ENCODE results near the gene ZSCAN12.
"Not testable (repeated sequence)": the region's sequence is repeated elsewhere in the genome, so short reads cannot be mapped to it uniquely, and the experiment has no call there.

The ZSCAN12 gene

GRCh38 chr6:28399350-28400121 is at the start of gene ZSCAN12:
Gene ZSCAN12 (minus strand): TSS chr6:28399747. CDS start chr6:28398405, 1,342 bp downstream.
- peak; percentile 70 for DNase-seq (ENCODE audit: low read depth)

GRCh38 chr6:28449056-28449455 is 49.5 kb upstream of the ZSCAN12 start:
- DNase-seq (ENCODE audit: low read depth): no peak

GRCh38 chr6:28447512-28447906 is 48.0 kb upstream of the ZSCAN12 start:
- not testable (repeated sequence) for DNase-seq (ENCODE audit: low read depth)

- DNase-seq (ENCODE audit: low read depth): no peak
Measured at GRCh38 chr6:28446818-28447511, 47.4 kb upstream of the ZSCAN12 start.

GRCh38 chr6:28444759-28445158 is 45.2 kb upstream of the ZSCAN12 start:
- not testable (repeated sequence) for DNase-seq (ENCODE audit: low read depth)

GRCh38 chr6:28443112-28443773 is 43.7 kb upstream of the ZSCAN12 start, which contains the start of gene ZSCAN23:
Gene ZSCAN23 (minus strand): TSS chr6:28443491. CDS start chr6:28436266, 7,225 bp downstream.
- peak; percentile 61 for DNase-seq (ENCODE audit: low read depth)

DNA sequence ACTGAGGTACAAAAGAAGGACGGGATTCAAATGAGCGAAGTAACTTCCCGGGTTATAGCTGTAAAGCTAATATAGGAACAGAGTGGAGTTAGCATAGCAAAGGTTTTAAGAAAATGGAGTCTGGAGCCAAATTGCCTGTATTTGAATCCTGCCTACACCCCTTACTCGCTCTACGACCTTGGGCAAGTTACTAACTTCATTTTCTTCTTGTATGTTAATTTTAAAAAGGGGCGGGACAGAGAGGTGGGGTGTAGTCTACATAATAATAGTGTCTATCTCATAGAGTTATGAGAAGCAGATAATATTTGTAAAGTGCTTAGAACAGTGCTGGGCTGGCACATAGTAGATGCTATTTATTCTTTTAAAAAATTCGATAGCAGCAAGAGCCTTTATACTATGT is 43.0 kb upstream of the ZSCAN12 start:
- DNase-seq (ENCODE audit: low read depth): no peak

DNA sequence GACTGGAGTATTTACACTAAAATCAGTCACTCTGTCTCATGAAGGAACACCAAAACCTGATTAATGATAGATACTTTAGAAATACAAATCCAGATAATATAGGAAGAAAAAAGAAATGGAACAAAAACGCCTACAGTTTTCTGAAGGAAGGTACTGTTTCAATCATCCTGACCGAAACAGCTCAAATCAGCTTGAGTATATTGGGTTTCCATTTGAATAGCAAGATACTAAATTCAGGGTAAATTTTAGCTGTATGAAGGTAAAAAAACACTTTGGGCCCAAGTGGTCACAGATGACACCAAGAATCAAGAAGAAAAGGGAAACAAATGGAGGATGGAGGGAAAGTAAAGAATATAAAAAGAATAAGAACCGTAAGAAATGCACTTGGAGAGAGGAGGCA is 36.9 kb upstream of the ZSCAN12 start:
- DNase-seq (ENCODE audit: low read depth): no peak

- no peak for DNase-seq (ENCODE audit: low read depth)
Measured at GRCh38 chr6:28433119-28433518, 33.6 kb upstream of the ZSCAN12 start.

DNA sequence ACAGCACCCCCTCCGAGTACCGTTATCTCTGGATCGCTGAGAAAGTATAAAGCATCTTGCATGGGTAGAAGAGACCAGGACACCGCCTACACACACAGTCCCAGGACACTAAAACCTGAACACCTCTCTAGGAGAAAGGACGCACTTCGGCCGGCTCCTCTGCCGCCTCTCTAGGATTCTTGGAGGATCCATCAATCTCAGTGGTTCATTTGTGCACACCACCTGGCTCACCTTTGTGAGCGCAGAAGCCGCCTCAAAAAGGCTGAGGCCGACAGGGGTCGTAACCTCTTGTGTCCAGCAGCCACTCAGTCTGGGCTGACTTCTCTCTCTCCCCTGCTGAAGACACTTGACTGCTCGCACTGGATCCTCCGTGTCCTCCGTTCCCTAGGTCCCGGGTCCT is 30.2 kb upstream of the ZSCAN12 start:
- DNase-seq (ENCODE audit: low read depth): no peak

GRCh38 chr6:28425944-28426541 is 26.5 kb upstream of the ZSCAN12 start:
- DNase-seq (ENCODE audit: low read depth): no peak

DNA sequence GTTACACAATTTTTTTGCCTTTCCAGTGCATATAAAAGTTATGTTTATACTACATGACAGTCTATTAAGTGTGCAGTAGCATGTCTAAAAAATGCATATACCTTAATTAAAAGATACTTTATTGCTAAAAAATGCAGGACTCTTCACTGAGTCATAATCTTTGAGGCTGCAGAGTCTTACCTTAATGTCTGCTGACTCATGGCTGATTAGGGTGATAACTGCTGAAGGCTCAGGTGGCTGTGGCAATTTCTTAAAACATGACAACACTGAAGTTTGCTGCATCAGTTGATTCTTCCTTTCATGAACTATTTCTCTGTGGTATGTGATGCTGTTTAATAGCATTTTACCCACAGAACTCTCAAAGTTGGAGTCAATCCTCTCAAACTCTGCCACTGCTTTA is 24.6 kb upstream of the ZSCAN12 start:
- DNase-seq (ENCODE audit: low read depth): no peak

- DNase-seq (ENCODE audit: low read depth): no peak
Measured at GRCh38 chr6:28423546-28423945, 24.0 kb upstream of the ZSCAN12 start.

DNA sequence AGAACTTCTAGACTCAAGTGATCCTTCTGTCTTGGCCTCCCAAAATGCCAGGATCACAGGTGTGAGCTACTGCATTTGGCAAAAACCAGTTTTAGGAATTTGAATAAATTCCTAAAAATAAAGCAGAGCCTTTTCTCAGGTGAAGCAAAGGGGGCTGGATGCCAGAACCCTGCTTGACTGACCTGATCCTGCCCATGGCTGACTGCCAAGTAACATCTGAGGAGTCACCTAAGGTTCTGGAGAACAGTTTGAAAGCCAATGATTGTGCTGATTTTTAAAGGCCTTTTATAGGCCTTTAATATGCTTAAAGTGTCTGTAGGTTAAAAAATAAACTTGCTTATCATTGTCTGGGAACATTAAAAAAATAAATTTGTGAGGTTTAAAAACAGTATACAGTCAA is 14.1 kb upstream of the ZSCAN12 start:
- no peak for DNase-seq (ENCODE audit: low read depth)

DNA sequence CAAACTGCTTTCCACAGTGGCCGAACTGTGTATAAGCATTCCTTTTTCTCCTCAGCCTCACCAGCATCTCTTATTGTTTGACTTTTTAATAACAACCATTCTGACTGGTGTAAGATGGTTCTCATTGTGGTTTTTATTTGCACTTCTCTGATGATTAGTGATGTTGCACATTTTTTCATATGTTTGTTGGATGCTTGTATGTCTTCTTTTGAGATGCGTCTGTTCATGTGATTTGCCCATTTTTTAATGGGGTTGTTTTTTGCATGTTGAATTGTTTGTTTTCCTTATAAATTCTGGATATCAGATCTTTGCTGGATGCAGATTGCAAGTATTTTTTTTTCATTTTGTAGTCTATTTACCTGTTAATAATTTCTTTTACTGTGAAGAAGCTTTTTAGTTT is 11.2 kb upstream of the ZSCAN12 start:
- no peak for DNase-seq (ENCODE audit: low read depth)

DNA sequence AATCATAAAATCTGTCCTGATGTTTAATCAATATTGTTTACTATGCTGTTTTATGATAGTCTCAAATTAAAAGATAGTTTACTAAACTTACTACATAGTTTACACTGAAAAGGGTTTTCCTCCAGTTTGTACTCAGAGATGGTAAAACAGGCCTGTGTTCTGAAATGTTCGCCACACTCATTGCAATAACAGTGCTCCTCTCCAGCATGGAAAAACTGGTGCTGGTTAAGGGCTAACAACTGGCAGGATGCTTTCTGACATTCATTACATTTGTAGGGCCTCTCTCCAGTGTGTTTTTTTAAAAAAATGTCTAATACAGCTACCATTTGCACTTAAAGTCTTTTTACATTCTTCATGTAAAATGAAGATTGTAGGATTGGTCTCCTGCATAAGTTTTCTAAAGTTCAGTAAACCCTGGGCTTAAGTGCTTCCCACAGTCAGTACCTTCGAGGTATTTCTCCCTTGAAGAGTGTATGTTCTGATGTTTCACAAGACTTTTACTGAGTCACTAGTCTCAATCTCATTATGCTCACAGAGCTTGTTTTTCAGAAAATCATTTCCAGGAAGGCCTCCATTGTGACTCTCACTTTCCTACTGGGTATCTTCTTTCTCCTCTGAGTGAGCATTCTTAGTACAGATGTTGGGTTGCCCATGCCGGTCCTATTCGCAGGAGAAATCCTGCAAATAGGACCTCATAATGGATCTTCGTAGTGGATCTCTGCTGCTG is 8.7 kb upstream of the ZSCAN12 start:
- DNase-seq (ENCODE audit: low read depth): no peak

- DNase-seq (ENCODE audit: low read depth): no peak
Measured at GRCh38 chr6:28407401-28407800, 7.9 kb upstream of the ZSCAN12 start.

- not testable (repeated sequence) for DNase-seq (ENCODE audit: low read depth)
Measured at GRCh38 chr6:28403923-28404322, 4.4 kb upstream of the ZSCAN12 start.

- DNase-seq (ENCODE audit: low read depth): no peak
Measured at GRCh38 chr6:28402197-28402596, 2.6 kb upstream of the ZSCAN12 start.

GRCh38 chr6:28401172-28401571 is 1.6 kb upstream of the ZSCAN12 start:
- DNase-seq (ENCODE audit: low read depth): no peak

- no peak for DNase-seq (ENCODE audit: low read depth)
Measured at GRCh38 chr6:28400122-28400451, 540 bp upstream of the ZSCAN12 start.

- DNase-seq (ENCODE audit: low read depth): no peak
Measured at GRCh38 chr6:28395918-28396317, 3.6 kb downstream of the ZSCAN12 start.
